OCI-M2 (cell line): ENCODE data around the gene RAMP2.
"Not testable (repeated sequence)": the region's sequence is repeated elsewhere in the genome, so short reads cannot be mapped to it uniquely, and the experiment has no call there.

Source experiments
- DNase-seq: peaks from one replicate; lab custom pipeline; 2025; ENCODE audit not compliant: unreplicated experiment; lab: John Stamatoyannopoulos, UW

RAMP2 gene, protein sequence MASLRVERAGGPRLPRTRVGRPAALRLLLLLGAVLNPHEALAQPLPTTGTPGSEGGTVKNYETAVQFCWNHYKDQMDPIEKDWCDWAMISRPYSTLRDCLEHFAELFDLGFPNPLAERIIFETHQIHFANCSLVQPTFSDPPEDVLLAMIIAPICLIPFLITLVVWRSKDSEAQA

DNA sequence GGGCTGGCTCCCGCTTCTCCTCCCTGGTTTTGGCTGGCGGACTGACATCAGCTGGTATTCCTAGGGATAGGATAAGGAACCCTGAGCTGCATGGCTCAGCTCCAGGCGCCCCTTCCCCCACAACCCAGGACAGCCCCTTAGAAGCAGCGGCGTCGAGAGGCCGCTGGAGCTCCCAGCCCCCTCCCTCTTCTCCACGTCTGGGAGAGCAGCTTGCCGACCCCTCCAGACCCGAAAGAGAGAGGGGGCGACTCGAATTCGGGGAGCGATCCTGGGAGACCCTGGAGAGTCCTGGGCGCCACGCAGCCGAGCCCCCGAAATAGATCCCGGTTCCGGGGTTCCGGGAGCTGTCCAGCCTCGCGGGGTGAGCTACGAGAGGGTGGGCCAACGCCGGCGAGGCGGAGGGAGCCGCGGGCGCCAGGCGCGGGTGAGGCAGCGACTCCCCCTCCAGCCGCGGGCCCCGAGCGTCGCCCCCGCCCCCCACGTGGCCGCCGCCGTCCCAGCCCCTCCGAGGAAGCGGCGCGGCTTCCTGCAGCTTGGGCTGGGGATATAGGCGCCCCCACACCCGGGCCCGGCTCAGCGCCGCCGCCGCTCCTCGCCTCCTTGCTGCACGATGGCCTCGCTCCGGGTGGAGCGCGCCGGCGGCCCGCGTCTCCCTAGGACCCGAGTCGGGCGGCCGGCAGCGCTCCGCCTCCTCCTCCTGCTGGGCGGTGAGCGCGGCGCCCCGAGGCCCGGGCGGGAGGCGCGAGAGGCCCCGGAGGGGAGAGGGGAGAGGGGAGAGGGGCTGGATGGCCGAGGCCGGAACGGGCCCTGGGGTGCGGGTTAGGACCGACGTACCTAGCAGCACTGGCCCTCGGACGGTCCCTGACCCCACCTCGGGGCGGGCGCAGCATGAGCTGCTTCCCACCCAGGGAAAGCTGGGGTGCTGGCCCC is at the start of gene RAMP2:
Gene RAMP2 (plus strand): TSS at position 576 of the 930 bp plus-strand sequence. CDS start 35 bp downstream, at position 611.
- DNase-seq: no peak

DNA sequence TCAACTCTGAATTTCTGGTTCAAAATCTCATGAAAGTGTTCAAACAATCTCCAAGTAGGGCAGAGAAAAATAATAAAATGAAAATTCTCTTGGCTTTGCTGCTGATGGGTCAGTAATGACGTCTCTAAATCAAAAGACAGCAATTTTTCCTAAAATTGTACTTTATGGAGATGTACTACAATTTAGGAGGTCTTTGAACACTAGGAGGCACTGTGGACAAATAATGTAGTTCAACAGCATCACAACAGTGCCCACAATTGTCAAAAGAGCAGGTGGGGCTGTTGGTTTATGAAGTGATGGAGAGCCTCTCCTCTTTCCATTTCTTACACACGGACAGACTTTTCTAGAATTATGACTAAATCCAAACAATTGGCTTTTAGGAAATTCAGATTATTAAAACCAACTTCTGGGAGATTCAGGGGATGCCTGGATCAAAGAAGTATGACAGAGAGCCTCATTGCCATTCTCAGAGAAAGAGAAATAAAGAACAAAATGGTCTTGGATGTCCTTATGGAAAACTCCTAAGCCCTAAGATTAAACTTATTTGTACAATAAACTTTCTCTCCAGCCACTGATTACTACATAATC is 39.9 kb upstream of the RAMP2 start:
- DNase-seq: no peak

DNA sequence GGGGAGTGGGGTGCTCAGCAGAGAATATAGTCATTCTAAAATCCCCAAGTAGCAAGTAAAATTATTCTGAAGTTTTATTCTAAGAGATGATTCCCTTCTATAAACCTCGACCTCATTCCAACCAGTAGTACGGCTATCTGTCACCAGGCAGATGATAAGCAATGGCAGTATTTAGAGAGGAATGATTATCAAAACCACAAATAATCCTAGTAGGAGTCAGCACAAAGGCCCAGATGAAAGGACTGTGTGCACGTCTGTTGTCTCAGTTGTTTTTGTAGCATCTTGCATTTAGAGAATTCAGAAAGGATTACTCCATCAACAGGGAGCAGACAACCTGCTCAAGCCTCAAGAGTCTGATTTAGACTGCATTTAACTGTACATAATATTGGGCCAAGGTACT is 37.4 kb upstream of the RAMP2 start:
- DNase-seq: no peak

DNA sequence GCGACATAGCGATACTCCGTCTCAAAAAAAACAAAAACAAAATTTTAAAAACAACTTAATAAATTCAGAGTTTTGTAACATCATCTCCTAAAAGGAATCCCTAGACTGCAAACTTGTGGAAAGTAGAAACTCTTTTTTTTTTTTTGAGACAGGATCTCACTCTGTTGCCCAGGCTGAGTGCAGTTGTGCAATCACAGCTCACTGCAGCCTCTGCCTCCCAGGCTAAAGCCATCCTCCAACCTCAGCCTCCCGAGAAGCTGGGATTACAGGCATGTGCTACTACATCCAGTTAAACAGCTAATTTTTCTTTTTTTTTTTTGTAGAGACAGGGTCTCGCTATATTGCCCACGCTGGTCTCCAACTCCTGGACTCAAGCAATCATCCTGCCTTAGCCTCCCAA is 35.9 kb upstream of the RAMP2 start:
- DNase-seq: no peak

DNA sequence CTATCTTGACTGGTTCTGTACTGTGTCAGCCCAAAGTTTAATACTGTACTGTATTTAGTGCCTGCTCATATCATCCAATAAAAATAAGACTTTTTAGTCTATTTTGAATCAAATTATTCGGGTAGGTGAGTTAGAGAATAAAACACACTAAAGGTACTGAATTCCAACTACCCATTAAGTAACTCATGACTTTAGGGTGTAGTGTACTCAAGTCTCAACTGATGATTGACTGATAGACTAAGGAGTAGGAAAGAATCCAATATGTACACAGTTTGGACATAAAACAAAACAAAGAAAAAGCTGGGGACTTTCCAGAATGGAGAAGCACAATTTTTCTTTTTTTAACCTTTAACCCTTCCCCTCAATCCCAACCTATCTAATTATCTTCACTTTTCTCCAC is 20.3 kb upstream of the RAMP2 start:
- no peak for DNase-seq

DNA sequence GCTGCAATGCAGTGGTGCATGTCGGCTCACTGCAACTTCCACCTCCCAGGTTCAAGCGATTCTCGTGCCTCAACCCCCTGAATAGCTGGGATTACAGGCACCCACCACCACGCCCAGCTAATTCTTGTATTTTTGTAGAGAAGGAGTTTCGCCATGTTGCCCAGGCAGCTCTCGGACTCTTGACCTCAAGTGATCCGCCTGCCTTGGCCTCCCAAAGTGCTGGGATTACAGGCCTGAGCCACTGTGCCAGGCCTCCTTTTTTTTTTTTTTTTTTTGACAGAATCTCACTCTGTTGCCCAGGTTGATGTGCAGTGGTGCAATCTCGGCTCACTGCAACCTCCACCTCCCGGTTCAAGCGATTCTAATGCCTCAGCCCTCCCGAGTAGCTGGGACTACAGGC is 18.1 kb upstream of the RAMP2 start:
- not testable (repeated sequence) for DNase-seq

DNA sequence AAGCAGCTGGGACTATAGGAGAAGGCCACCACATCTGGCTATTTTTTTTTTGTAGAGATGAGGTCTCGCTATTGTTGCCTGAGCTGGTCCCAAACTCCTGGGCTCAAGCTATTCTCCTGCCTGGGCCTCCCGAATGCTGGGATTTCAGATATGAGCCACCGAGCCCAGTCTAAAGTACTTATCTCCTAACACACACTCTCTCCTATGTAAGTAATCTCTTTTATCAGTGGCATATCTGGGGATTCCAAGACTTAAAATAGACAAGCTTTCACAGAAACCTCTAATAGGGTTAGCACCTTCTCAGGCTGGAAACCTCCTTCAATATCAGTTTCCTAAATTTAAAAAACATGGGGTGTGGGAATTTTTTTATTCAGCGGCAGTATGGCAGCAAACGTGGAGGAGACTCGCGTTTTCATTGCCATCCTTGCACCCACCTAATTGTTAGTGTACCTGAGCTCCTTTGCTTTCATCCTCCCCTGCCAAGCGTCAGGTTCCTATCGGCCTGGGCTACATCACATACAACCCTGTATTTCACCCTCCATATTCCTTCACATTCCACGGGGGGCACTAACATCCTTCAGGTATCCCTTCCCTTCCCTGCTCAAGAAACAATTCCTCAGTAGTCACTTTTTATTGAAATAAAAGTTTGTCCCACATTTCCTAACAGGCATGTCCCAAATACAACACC is 17.3 kb upstream of the RAMP2 start:
- no peak for DNase-seq

DNA sequence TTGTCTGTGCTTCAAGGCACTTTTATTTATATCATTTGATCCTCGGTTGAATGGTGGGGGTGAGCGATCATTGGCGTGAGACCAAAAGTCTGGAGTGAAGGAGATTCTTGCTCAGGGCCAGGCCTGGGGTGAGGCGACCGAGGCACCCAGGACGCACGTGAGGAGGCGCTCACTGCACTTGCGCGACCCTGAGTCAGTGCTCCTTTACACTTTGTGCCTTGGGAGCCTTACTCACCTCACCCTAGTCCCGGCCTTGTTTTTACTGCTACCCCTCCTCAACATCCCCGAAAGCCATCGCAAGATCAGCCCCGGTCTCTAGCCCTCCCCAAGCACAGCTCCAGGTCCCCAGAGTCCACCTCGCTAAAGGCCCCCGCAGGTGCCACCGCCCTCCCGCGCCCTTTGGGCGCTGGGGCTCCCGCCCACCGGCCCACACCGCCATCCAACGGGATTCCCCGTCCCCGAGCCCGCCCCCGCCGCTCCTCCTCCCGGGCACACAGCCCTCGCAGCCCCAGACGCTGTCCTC is 16.7 kb upstream of the RAMP2 start:
- no peak for DNase-seq

DNA sequence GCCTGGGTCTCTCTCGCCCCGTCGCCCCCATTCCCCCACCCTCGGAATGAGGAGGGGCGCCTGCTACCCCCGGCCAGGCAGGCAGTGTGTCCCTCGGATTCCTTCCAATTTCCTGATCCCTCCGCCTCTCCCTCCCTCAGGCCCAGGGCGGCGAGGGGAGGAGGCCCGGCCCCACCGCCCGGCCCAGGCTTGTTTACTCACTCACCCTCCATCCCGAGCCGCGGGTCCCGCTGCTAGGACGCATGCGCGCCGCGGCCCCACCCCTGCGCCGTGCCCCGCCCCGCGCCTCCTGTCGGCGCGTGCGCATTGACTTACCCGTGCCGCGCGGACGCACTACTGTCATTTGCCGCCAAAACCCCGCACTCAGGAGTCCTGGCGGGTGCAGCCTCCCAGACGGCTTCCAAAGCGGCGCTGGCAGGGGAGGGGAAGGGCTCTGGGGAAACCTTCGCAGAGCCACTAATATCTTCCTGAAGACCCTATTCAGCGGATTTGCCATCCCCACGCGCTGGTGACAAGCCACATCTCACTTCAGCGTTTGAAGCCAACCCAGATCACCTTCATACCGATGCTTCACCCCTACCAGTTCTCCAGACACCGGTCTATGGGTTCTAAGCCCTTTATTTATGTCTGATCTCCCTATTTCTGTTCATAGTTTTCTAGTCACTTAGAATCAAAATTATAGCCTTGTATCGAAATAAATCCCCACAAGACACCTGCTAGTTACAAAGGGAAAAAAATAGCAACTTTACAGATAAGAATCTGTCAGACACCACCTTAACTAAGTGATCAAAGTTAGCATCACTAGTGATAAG is 16.0 kb upstream of the RAMP2 start, which contains the start of gene EZH1:
Gene EZH1 (minus strand): TSS at position 235 of the 812 bp plus-strand sequence. CDS start 16,099 bp downstream, outside the sequence.
- peak; percentile 42 for DNase-seq

DNA sequence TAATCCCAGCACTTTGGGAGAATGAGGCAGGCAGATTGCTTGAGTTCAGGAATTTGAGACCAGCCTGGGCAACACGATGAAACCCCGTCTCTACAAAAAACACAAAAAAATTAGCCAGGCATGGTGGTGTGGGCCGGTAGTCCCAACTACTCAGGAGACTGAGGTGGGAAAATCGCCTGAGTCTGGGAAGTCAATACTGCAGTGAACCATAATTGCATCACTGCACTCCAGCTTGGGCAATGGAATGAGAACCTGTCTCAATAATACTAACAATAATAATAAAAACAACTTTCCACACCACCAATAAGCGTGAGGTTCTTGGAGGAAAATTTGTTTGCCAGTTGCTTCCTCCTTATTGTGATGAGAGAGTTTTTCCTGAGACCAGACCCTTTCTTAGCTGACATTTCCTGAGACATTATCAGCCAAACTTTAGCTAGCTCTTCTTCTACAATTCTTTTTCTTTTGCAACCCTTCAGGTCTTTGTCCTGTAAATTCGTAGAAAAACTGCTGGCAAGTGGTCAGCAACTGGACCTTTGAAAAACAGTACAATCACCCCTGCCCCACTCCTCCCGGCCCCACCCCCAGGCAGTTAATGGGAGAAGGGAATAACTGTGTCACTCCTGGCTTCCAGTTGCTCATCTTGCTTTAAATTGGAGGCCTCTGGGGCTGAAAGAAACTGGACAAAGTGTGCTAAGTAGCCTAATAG is 12.7 kb upstream of the RAMP2 start:
- no peak for DNase-seq

DNA sequence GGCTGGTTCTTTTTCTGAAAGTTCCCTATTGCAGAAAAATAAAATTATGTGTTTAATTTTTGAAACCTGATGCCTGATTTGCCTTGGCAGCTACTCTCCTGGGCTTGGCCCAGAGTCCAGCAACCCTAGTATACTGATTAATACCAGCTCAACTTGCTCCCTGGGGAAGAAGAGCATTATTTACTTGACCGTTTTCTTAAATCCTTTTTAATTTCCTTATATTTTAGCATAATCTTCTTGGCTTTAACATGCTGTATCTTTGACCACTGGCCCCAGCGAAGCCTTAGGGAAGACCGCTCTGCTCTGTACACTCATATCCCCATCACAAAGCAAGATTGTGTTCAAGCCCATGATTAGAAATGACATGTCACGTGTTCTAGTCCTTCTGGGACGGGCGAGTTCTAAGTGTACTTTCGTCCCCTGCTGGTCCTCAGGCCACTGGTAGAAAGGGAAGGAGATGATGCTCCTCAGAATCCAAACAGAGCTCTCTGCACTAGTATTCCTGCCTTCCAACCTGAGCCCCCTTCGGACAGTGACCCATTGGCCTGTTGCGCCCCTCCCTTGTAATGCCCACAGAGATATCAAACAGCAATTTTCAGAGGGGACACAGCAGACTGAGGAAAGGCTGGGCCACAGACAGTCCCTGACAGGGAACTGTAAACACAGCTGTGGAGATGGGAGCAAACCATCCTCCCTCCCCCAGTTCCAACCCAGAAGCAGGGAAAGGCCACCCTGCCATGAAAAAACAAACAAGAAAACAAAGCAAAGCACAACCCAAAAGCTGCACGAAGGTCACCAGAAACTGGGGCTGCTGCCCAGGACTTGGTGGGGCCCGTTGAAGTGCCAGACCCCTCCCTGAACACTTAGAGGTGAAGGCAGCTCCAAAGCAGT is 11.9 kb upstream of the RAMP2 start:
- DNase-seq: no peak

DNA sequence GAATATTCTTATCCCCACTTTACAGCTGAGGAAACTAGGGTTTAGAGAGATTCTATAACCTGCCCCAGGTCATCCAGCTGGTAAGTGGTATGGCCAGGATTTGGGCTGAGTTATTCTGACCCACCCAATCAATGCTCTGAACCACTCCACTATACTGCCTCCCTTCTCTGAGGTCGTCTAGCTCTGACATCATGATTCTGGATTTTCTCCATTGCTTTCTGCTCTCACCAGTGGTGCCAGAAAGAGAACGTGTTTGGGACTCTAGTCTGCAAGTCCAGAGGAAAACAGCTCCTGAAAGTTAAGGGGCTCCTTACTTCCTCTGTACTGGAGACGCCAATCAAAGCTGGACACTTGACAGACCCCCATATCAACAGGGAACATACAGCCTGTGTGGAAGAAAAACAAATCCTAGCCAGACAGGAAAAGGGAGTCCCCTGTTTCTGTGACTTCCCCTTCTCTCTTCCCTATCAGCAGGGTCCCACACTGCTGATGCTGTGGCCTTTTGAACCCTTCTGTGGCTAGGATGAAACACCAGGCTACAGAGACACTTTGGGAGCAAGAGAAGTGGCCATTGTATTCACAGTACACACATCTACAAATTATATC is 10.2 kb upstream of the RAMP2 start:
- peak; percentile 49 for DNase-seq

DNA sequence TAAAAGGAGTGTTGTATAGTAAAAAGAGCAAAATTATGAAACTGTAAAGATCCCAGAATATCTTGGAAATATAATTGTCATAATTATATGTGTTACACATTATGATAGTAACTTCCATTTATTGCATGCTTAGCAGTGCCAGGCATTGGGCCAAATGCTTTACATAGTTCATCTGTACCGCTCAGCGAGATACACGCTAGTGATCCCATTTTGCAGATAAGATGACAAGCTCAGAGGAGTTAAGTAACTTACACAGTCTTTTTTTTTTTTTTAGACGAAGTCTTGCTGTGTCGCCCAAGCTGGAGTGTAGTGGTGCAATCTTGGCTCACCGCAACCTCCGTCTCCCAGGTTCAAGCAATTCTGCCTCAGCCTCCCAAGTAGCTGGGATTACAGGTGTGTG is 9.4 kb upstream of the RAMP2 start:
- no peak for DNase-seq

DNA sequence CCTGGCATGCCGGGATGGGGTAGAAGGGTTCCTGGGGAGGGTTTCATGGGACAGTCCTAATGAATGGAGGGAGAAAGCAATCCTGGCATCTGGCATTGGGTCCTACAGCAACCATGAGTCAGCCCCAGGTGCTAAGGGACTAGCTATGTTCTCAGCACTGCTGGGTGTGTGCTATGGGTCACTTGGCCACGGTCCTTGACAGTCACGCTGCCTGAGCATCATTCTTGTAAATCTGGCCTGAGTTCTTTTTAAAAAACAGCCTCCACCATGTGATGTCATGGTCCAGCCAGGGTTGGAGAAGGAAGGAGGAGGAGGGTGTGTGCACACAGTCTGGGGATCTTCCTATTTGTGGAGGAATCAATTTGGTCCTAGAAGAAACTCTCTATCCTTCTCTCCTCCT is 6.2 kb upstream of the RAMP2 start:
- no peak for DNase-seq

DNA sequence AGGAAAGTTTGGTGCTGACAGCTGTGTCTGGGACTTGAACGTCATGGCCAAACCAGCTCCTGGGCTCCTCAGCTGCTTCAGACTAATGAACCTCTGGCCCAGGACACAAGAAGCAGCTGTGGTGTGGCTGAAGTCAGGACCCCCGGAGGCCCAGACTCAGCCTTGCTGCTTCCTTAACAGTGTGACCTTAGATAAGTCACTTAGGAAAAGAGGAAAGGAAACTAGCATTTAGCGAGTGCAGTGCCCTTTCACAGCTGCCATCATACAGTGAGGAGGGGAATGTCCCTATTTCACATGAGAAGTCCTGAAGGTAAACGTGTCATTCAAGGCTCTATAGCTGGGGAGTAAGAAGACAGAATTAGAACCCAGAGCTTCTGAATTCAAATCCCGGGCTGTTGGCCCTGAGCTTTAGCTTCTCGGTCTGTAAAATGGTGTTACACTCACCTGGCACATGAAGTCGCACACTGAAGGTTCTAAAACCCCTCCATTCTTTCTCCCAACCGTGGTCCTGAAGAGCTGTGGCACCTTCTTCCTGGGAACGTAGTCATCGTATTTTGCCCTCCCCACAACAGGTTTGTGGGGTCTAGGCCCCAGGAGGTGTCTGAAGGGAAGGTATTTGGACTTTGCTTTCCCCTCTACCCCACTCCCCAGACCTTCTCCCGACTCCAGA is 910 bp upstream of the RAMP2 start:
- DNase-seq: no peak

DNA sequence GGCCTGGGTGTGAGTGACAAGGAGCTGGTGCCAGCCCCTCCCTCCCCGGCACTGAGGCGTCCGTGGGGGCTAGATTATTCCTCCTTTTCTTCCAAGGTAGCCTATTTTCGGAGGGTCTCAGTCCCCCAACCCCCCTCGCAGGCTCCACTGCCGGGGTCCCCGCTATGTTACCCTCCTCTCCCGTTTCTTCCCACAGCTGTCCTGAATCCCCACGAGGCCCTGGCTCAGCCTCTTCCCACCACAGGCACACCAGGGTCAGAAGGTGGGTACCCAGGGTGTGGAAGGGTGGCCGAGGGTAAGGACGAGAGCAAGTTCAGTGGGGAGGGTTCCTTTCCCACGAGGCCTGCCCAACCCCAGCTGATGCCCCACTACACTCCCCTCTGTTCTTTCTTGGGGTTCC is 611 bp downstream of the RAMP2 start:
- no peak for DNase-seq

DNA sequence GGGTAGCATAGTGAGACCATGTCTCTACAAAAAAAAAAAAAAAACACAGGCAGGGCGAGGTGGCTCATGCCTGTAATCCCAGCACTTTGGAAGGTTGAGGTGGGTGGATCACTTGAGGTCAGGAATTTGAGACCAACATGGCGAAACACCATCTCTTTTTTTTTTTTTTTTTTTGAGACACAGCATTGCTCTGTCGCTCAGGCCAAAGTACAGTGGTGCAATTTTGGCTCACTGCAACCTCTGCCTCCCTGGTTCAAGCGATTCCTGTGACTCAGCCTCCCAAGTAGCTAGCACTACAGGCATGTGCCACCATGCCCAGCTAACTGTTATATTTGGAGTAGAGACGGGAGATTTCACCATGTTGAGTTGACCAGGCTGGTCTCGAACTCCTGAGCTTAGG is 5.1 kb downstream of the RAMP2 start:
- no peak for DNase-seq

DNA sequence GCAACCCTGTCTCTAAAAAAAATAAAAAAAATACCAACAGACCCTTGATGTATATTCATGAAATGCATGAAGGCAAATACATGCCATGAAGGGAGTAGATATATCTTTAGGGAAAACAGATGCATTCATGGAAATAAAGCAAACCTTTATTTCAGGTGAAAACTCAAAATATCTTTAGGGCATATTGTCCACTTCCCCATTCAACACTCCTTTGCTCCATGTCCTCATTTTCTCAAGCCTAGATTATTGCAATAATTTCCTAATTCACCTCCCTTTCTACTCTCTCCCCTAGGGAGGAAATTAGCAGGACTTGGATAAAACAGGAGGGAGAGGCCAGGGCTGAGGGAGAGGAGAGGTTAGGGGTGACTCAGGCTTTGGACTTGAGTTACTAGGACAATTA is 6.5 kb downstream of the RAMP2 start:
- no peak for DNase-seq
